ENCODE measurements around the gene SCLY.

GRCh38 chr2:238106339-238106697 lies 45.5 kb downstream of the SCLY start:
- TF ChIP-seq CTCF (IDR thresholded peaks at IDR 0.05; ENCODE audit: poor library complexity) (no peak), EZH2phosphoT487 (IDR thresholded peaks at IDR 0.05; ENCODE audit: low read depth, severe bottlenecking, unreplicated experiment) (no peak), EZH2 (IDR thresholded peaks at IDR 0.05; ENCODE audit: borderline replicate concordance) (no peak)

Data from hepatocyte (in vitro differentiated cells).